H7 (cell line): Measurements from ENCODE around the gene MAP1LC3A. TPM values are rescaled to one million over a fixed set of nuclear protein-coding genes. Genes with fewer than 3 reads are reported as not detected.
A peak's percentile ranks its signal among the peaks of the same experiment; 100 is the strongest.

ENCODE experiments used
- DNase-seq: peaks from one replicate; pipeline ENCODE4 v3.0.0; 2012
- H3K27me3 ChIP-seq: 2 replicates; pipeline ENCODE4 v1.6.0; 2011; ENCODE audit warnings: mild to moderate bottlenecking, low read length; ENCODE audit not compliant: control insufficient read depth, insufficient read depth
- H3K36me3 ChIP-seq: replicated peaks from 2 replicates; pipeline ENCODE4 v1.5.1; 2011; ENCODE audit warnings: low read length; ENCODE audit not compliant: control insufficient read depth, insufficient read depth
- H3K4me3 ChIP-seq: 2 replicates; pipeline ENCODE4 v1.5.1; 2011; ENCODE audit warnings: low read depth, mild to moderate bottlenecking, control low read depth, low read length, moderate library complexity; ENCODE audit not compliant: insufficient read depth
- total RNA-seq: library from RNA; depleted of rRNA; stranded (reverse); fragments of >200 nt; shearing (Covaris generic); gene quantifications from 2 replicates; pipeline ENCODE4 v1.2.3, GENCODE V29; 2014

The MAP1LC3A gene
- total RNA-seq, 1 experiment from 2014 or later, result 13.4 TPM

GRCh38 chr20:34522969-34523871, 35.3 kb upstream of the MAP1LC3A start:
- peak; percentile 87 for DNase-seq
- H3K4me3 ChIP-seq, result no peak overlapping the region
- no peaks in the 10 kb centered on the region for H3K27me3 ChIP-seq
- H3K36me3 ChIP-seq, result peaks cover 17% of the 10 kb centered on the region

- no peak for DNase-seq
- no peaks in the 10 kb centered on the region for H3K27me3 ChIP-seq
- peaks cover 22% of the 10 kb centered on the region for H3K36me3 ChIP-seq
- no peak overlapping the region for H3K4me3 ChIP-seq
Measured at GRCh38 chr20:34524426-34524825, 34.1 kb upstream of the MAP1LC3A start.

GRCh38 chr20:34525342-34525708, 33.2 kb upstream of the MAP1LC3A start:
- Histone ChIP-seq H3K36me3 (peaks cover 25% of the 10 kb centered on the region), H3K4me3 (no peak overlapping the region), H3K27me3 (no peaks in the 10 kb centered on the region)
- no peak for DNase-seq

GRCh38 chr20:34525709-34526416, 32.7 kb upstream of the MAP1LC3A start:
- Histone ChIP-seq H3K4me3 (no peak overlapping the region), H3K27me3 (no peaks in the 10 kb centered on the region), H3K36me3 (peaks cover 25% of the 10 kb centered on the region)
- peak; percentile 20 for DNase-seq

GRCh38 chr20:34526466-34526865, 32.1 kb upstream of the MAP1LC3A start:
- no peaks in the 10 kb centered on the region for H3K27me3 ChIP-seq
- no peak overlapping the region for H3K4me3 ChIP-seq
- H3K36me3 ChIP-seq, result peaks cover 25% of the 10 kb centered on the region
- no peak for DNase-seq

- no peak for DNase-seq
- H3K4me3 ChIP-seq, result no peak overlapping the region
- peaks cover 25% of the 10 kb centered on the region for H3K36me3 ChIP-seq
- no peaks in the 10 kb centered on the region for H3K27me3 ChIP-seq
Measured at GRCh38 chr20:34527016-34527415, 31.5 kb upstream of the MAP1LC3A start.

GRCh38 chr20:34528921-34529297, 29.6 kb upstream of the MAP1LC3A start:
- Histone ChIP-seq H3K36me3 (peaks cover 27% of the 10 kb centered on the region), H3K4me3 (no peak overlapping the region), H3K27me3 (no peaks in the 10 kb centered on the region)
- DNase-seq, result no peak

- Histone ChIP-seq H3K36me3 (peaks cover 34% of the 10 kb centered on the region), H3K27me3 (no peaks in the 10 kb centered on the region), H3K4me3 (no peak overlapping the region)
- DNase-seq, result no peak
Measured at GRCh38 chr20:34529742-34530141, 28.8 kb upstream of the MAP1LC3A start.

- no peak for DNase-seq
- Histone ChIP-seq H3K27me3 (no peaks in the 10 kb centered on the region), H3K36me3 (peaks cover 38% of the 10 kb centered on the region), H3K4me3 (no peak overlapping the region)
Measured at GRCh38 chr20:34530342-34530741, 28.2 kb upstream of the MAP1LC3A start.

- no peak for DNase-seq
- H3K4me3 ChIP-seq, result no peak overlapping the region
- peaks cover 37% of the 10 kb centered on the region for H3K36me3 ChIP-seq
- H3K27me3 ChIP-seq, result no peaks in the 10 kb centered on the region
Measured at GRCh38 chr20:34531608-34532265, 26.8 kb upstream of the MAP1LC3A start.

- DNase-seq, result no peak
- Histone ChIP-seq H3K36me3 (peaks cover 34% of the 10 kb centered on the region), H3K4me3 (no peak overlapping the region), H3K27me3 (no peaks in the 10 kb centered on the region)
Measured at GRCh38 chr20:34532320-34532719, 26.2 kb upstream of the MAP1LC3A start.

GRCh38 chr20:34532756-34533155, 25.8 kb upstream of the MAP1LC3A start:
- Histone ChIP-seq H3K36me3 (peaks cover 33% of the 10 kb centered on the region), H3K4me3 (no peak overlapping the region), H3K27me3 (no peaks in the 10 kb centered on the region)
- DNase-seq, result no peak

GRCh38 chr20:34534391-34535165, 23.9 kb upstream of the MAP1LC3A start:
- H3K4me3 ChIP-seq, result no peak overlapping the region
- peaks cover 31% of the 10 kb centered on the region for H3K36me3 ChIP-seq

GRCh38 chr20:34535301-34535840, 23.1 kb upstream of the MAP1LC3A start:
- Histone ChIP-seq H3K4me3 (no peak overlapping the region), H3K36me3 (peaks cover 30% of the 10 kb centered on the region), H3K27me3 (no peaks in the 10 kb centered on the region)
- DNase-seq, result no peak

More at GRCh38 chr20:34534391-34535165, 23.9 kb upstream of the MAP1LC3A start:
- H3K27me3 ChIP-seq, result no peaks in the 10 kb centered on the region
- DNase-seq, result no peak
